GM12874 (cell line): ENCODE results near the gene COL11A1.

Experiments
- CTCF ChIP-seq: IDR thresholded peaks from 2 replicates; pipeline ENCODE4 v1.5.1; 2011; ENCODE audit warnings: low read depth, mild to moderate bottlenecking, control low read depth, low read length, moderate library complexity; ENCODE audit not compliant: insufficient read depth

Gene COL11A1

GRCh38 chr1:102899935-102900334 is 208.4 kb downstream of the COL11A1 start:
- no peak for TF ChIP-seq CTCF

GRCh38 chr1:102897557-102897956 is 210.8 kb downstream of the COL11A1 start:
- no peak for TF ChIP-seq CTCF

GRCh38 chr1:102896771-102897170 is 211.6 kb downstream of the COL11A1 start:
- TF ChIP-seq CTCF, result no peak

GRCh38 chr1:102896286-102896685 is 212.0 kb downstream of the COL11A1 start:
- TF ChIP-seq CTCF, result no peak

- TF ChIP-seq CTCF, result no peak
Observed at GRCh38 chr1:102891868-102892625, 216.3 kb downstream of the COL11A1 start.

- no peak for TF ChIP-seq CTCF
Observed at GRCh38 chr1:102886638-102887037, 221.7 kb downstream of the COL11A1 start.

- TF ChIP-seq CTCF, result no peak
Observed at GRCh38 chr1:102884238-102884637, 224.1 kb downstream of the COL11A1 start.
